Psoas muscle (tissue), 8 donors: Measurements from ENCODE around the gene SUPT6H. TPM values are rescaled to one million over a fixed set of nuclear protein-coding genes. Genes with fewer than 3 reads are reported as not detected.
"Not testable (repeated sequence)": the region's sequence is repeated elsewhere in the genome, so short reads cannot be mapped to it uniquely, and the experiment has no call there.

Experiments
- ATAC-seq, 4 donors: fragments of 200-7000 bp; cut with Tn5 transposase; one replicate each; pipeline ENCODE4 v1.9.1; 2020; ENCODE audit warnings: moderate library complexity in 3 of 4, mild to moderate bottlenecking in 2 of 4
- DNase-seq, 2 donors: peaks; one replicate each; pipeline ENCODE4 v3.0.0-alpha.2; 2020
- H3K27ac ChIP-seq: fragments of 200-600 bp; one replicate; pipeline ENCODE4 v1.8.0; 2022
- H3K27me3 ChIP-seq, 3 donors: fragments of 200-600 bp in 1 of 3; one replicate each; pipeline versions ENCODE4 v1.6.1 to v1.8.0; 2013 to 2022; ENCODE audit warnings: low read length in 2 of 3, mild to moderate bottlenecking in 2 of 3, moderate library complexity in 1 of 3; ENCODE audit not compliant: insufficient read depth in 3 of 3
- H3K36me3 ChIP-seq, 2 donors: fragments of 200-600 bp in 1 of 2; one replicate each; pipeline versions ENCODE4 v1.6.1 to v1.8.0; 2013 to 2022; ENCODE audit warnings: low read depth in 1 of 2, mild to moderate bottlenecking in 1 of 2, moderate library complexity in 1 of 2; ENCODE audit not compliant: insufficient read depth in 1 of 2
- H3K4me1 ChIP-seq: fragments of 200-600 bp; one replicate; pipeline ENCODE4 v1.8.0; 2022
- H3K4me3 ChIP-seq: fragments of 200-600 bp; one replicate; pipeline ENCODE4 v1.8.0; 2022; ENCODE audit warnings: mild to moderate bottlenecking
- H3K9me3 ChIP-seq: fragments of 200-600 bp; one replicate; pipeline ENCODE4 v1.8.0; 2022
- CTCF ChIP-seq: fragments of 200-600 bp; IDR thresholded peaks from one replicate; pipeline ENCODE4 v1.8.0; 2022; ENCODE audit warnings: antibody characterized with exemption
- WGBS, 3 donors: extraction: QIAGEN DNeasy Blood & Tissue Kit; methylation state at CpG; one replicate each; pipeline versions ENCODE4 v1.1.6 to v1.1.7; 2013; 5-methylcytosine and 5-hydroxymethylcytosine counted together
- intact Hi-C, 2 donors: fragments of 100-400 bp; cut with DNase I; formaldehyde crosslinking; loops; one replicate each; pipeline versions ENCODE4 v1.11.0 to v1.14.2; 2022
- polyA plus RNA-seq, 3 donors: library from polyadenylated mRNA; stranded (reverse); fragments of 200-250 nt; gene quantifications; one replicate each; pipeline ENCODE4 v1.2.3, GENCODE V29; 2013
- total RNA-seq, 4 donors: library from RNA; stranded (reverse); fragmentation: NEBNext Ultra II Directional in 2 of 4; extraction: Animal tissue kit (Norgen Biotek cat#: 25700) in 2 of 4; gene quantifications; one replicate each; pipeline versions ENCODE4 v1.2.1 to v1.2.4, GENCODE V29; 2021 to 2023
- donor health status: healthy with polysubstance abuse.
- donor health status: DM: no; HTN: no; CAD: no; lungs with moderate emphysema.
- donor health status: Bipolar disorder and iron deficiency.
- donor health status: healthy.
- donor health status: DM: yes; HTN: yes; CAD: no.
- donor health status: DM: no; HTN: no; CAD: no.
- donor health status: DM: no; HTN: no; CAD: no.
- donor health status: DM: yes; HTN: yes; CAD: no.

SUPT6H gene
- total and polyA plus RNA-seq, 7 donors, result 28.6 to 77.4 (median 67.0) TPM

GRCh38 chr17:28720247-28720996 lies 58.4 kb downstream of the SUPT6H start:
- DNase-seq (no peak), ATAC-seq (no peak)
- H3K4me3 ChIP-seq, result peak overlapping the region; percentile 98
- H3K27ac ChIP-seq, result peak overlapping the region; percentile 92
- H3K9me3 ChIP-seq, result no peaks in the 10 kb centered on the region
- H3K36me3 ChIP-seq, result peaks cover 0 to 44% of the 10 kb centered on the region in 2 donors
- intact Hi-C loops, result loop anchor here (10.0 kb wide), 1 partner anchor 394 kb away; no protein-coding TSS in a partner anchor
- peaks cover 0 to 16% (median 0%) of the 10 kb centered on the region in 3 donors for H3K27me3 ChIP-seq
- WGBS, 3 donors, result 3 to 4% (median 3%) methylated on average over 24 to 28 of the region's 30 CpGs
- TF ChIP-seq CTCF, result no peak
- peaks cover 29% of the 10 kb centered on the region for H3K4me1 ChIP-seq

GRCh38 chr17:28720997-28721329 lies 59.0 kb downstream of the SUPT6H start:
- Histone ChIP-seq H3K27ac (peak overlapping the region; percentile 92), H3K4me1 (peaks cover 34% of the 10 kb centered on the region), H3K27me3 (peaks cover 0 to 16% (median 0%) of the 10 kb centered on the region in 3 donors), H3K36me3 (peaks cover 0 to 44% of the 10 kb centered on the region in 2 donors), H3K4me3 (peak overlapping the region; percentile 98)
- intact Hi-C loops, result loop anchor here (10.0 kb wide), 1 partner anchor 394 kb away; no protein-coding TSS in a partner anchor
- not testable (repeated sequence) for H3K9me3 ChIP-seq, DNase-seq, ATAC-seq
- 33 to 35% (median 34%) methylated on average over 19 of the region's 19 CpGs for WGBS, 3 donors

- no peak for DNase-seq
- no peak for ATAC-seq
- intact Hi-C loops, result loop anchor here (10.0 kb wide), 1 partner anchor 392 kb away; no protein-coding TSS in a partner anchor
- Histone ChIP-seq H3K4me3 (peak overlapping the region; percentile 98), H3K4me1 (peaks cover 37% of the 10 kb centered on the region), H3K9me3 (no peaks in the 10 kb centered on the region), H3K27me3 (peaks cover 0 to 5% (median 0%) of the 10 kb centered on the region in 3 donors), H3K27ac (no peak overlapping the region), H3K36me3 (peaks cover 0 to 44% of the 10 kb centered on the region in 2 donors)
- TF ChIP-seq CTCF, result no peak
- WGBS, 3 donors, result 48 to 76% (median 67%) methylated on average over 7 of the region's 7 CpGs
These were observed 60.6 kb downstream of the SUPT6H start for GRCh38 chr17:28722417-28723158.

- 71 to 76% (median 76%) methylated on average over 6 of the region's 6 CpGs for WGBS, 3 donors
- DNase-seq, result no peak
- H3K27ac ChIP-seq, result no peak overlapping the region
- no peak overlapping the region for H3K4me3 ChIP-seq
- no peak for TF ChIP-seq CTCF
- H3K4me1 ChIP-seq, result peaks cover 40% of the 10 kb centered on the region
- ATAC-seq, result no peak
- peaks cover 0 to 44% of the 10 kb centered on the region in 2 donors for H3K36me3 ChIP-seq
- no peaks in the 10 kb centered on the region for H3K9me3 ChIP-seq
- intact Hi-C loops, result loop anchor here (10.0 kb wide), 1 partner anchor 392 kb away; no protein-coding TSS in a partner anchor
- no peaks in the 10 kb centered on the region for H3K27me3 ChIP-seq
These were observed 61.3 kb downstream of the SUPT6H start for GRCh38 chr17:28723159-28723835.

- peaks cover 40% of the 10 kb centered on the region for H3K4me1 ChIP-seq
- 64 to 74% (median 70%) methylated on average over 4 of the region's 4 CpGs for WGBS, 3 donors
- not testable (repeated sequence) for H3K27ac ChIP-seq, DNase-seq, H3K9me3 ChIP-seq, H3K4me3 ChIP-seq, H3K27me3 ChIP-seq, ATAC-seq
- H3K36me3 ChIP-seq, result peaks cover 0 to 44% of the 10 kb centered on the region in 2 donors
- intact Hi-C loops, result loop anchor here (10.0 kb wide), 1 partner anchor 391 kb away; no protein-coding TSS in a partner anchor
These were observed 62.0 kb downstream of the SUPT6H start for GRCh38 chr17:28723836-28724499.
